PFSK-1 (cell line): ENCODE results near the gene SLC25A45.

Experiments used
- FOXP2 ChIP-seq: optimal IDR thresholded peaks from 2 replicates; pipeline ENCODE3; 2011; ENCODE audit warnings: borderline replicate concordance, control low read depth, inconsistent platforms; ENCODE audit not compliant: insufficient read depth; ENCODE audit errors: extremely low read length, extremely low read depth
- POLR2AphosphoS5 ChIP-seq: IDR thresholded peaks from 2 replicates; pipeline ENCODE4 v1.6.1; 2012; ENCODE audit warnings: low read depth, mild to moderate bottlenecking, control low read depth, low read length, moderate library complexity
- REST ChIP-seq, 2 experiments: IDR thresholded peaks; 2 replicates each; pipeline versions ENCODE4 v1.6.1 to v1.8.0; 2011 to 2012; ENCODE audit warnings: low read depth in 2 of 2, low read length in 2 of 2, control low read depth in 1 of 2, inconsistent platforms in 1 of 2, mild to moderate bottlenecking in 1 of 2, moderate library complexity in 1 of 2; ENCODE audit not compliant: insufficient read depth in 1 of 2
- SIN3A ChIP-seq: IDR thresholded peaks from 2 replicates; pipeline ENCODE4 v1.6.1; 2012; ENCODE audit warnings: mild to moderate bottlenecking, low read length, moderate library complexity, borderline replicate concordance; ENCODE audit not compliant: insufficient read depth
- TAF1 ChIP-seq: IDR thresholded peaks from 2 replicates; pipeline ENCODE4 v1.6.1; 2012; ENCODE audit warnings: low read length, control low read depth, borderline replicate concordance; ENCODE audit not compliant: insufficient read depth

GRCh38 chr11:65389294-65389980 lies 7.0 kb upstream of the SLC25A45 start:
- TF ChIP-seq SIN3A (no peak), REST (IDR thresholded peaks at IDR 0.05; ENCODE audit: insufficient read depth in 1 of 2, low read depth in 2 of 2, low read length in 2 of 2) (no peak), TAF1 (no peak), POLR2AphosphoS5 (no peak), FOXP2 (no peak)
